Ecto neural progenitor cell (in vitro differentiated cells): Measurements from ENCODE around the gene KRTAP12-2.
"Not testable (repeated sequence)": the region's sequence is repeated elsewhere in the genome, so short reads cannot be mapped to it uniquely, and the experiment has no call there.

ENCODE experiments used
- DNase-seq: peaks from one replicate; pipeline ENCODE4 v3.0.0-alpha.2; 2018; ENCODE audit warnings: low spot score

Gene KRTAP12-2

GRCh38 chr21:44684077-44684476 is 17.4 kb upstream of the KRTAP12-2 start:
- DNase-seq: no peak

GRCh38 chr21:44682580-44683151 is 15.9 kb upstream of the KRTAP12-2 start:
- DNase-seq: no peak

- DNase-seq: no peak
These were observed 15.3 kb upstream of the KRTAP12-2 start, which contains the start of gene KRTAP12-1 for GRCh38 chr21:44681861-44682579. Gene KRTAP12-1 (minus strand): TSS chr21:44682163. CDS start chr21:44682123, 40 bp downstream.

GRCh38 chr21:44681152-44681551 is 14.4 kb upstream of the KRTAP12-2 start:
- no peak for DNase-seq

GRCh38 chr21:44677881-44678280 is 11.2 kb upstream of the KRTAP12-2 start:
- DNase-seq: no peak

GRCh38 chr21:44671911-44672310 is 5.2 kb upstream of the KRTAP12-2 start:
- DNase-seq: no peak

GRCh38 chr21:44670642-44671432 is 4.1 kb upstream of the KRTAP12-2 start:
- DNase-seq: no peak

- no peak for DNase-seq
These were observed 885 bp upstream of the KRTAP12-2 start for GRCh38 chr21:44667612-44668011.

GRCh38 chr21:44664691-44665090 is 2.0 kb downstream of the KRTAP12-2 start:
- no peak for DNase-seq

- not testable (repeated sequence) for DNase-seq
These were observed 5.2 kb downstream of the KRTAP12-2 start for GRCh38 chr21:44661567-44661966.

- no peak for DNase-seq
These were observed 7.7 kb downstream of the KRTAP12-2 start for GRCh38 chr21:44658913-44659595.

- no peak for DNase-seq
These were observed 8.2 kb downstream of the KRTAP12-2 start for GRCh38 chr21:44658541-44658910.

- no peak for DNase-seq
These were observed 8.8 kb downstream of the KRTAP12-2 start, which contains the start of gene KRTAP12-3 for GRCh38 chr21:44657635-44658540. Gene KRTAP12-3 (plus strand): TSS chr21:44657932. CDS start chr21:44657980, 48 bp downstream.

- DNase-seq: no peak
These were observed 9.9 kb downstream of the KRTAP12-2 start for GRCh38 chr21:44656868-44657267.

- DNase-seq: no peak
These were observed 12.1 kb downstream of the KRTAP12-2 start, which contains the start of gene KRTAP12-4 for GRCh38 chr21:44654576-44655175. Gene KRTAP12-4 (minus strand): TSS chr21:44654659. CDS start chr21:44654614, 45 bp downstream.

- DNase-seq: no peak
These were observed 12.8 kb downstream of the KRTAP12-2 start for GRCh38 chr21:44653656-44654575.

- DNase-seq: no peak
These were observed 13.6 kb downstream of the KRTAP12-2 start for GRCh38 chr21:44653123-44653522.

- DNase-seq: no peak
These were observed 15.6 kb downstream of the KRTAP12-2 start for GRCh38 chr21:44650973-44651675.
